Right lobe of liver (tissue), 6 donors: ENCODE data around the gene STK16. TPM values are rescaled to one million over a fixed set of nuclear protein-coding genes. Genes with fewer than 3 reads are reported as not detected.
A peak's percentile ranks its signal among the peaks of the same experiment; 100 is the strongest.

ENCODE experiments used
- ATAC-seq, 4 donors: fragments of 200-7000 bp; cut with Tn5 transposase; one replicate each; pipeline ENCODE4 v1.9.1; 2020; ENCODE audit warnings: mild to moderate bottlenecking in 4 of 4, moderate library complexity in 4 of 4
- DNase-seq, 3 donors: peaks; one replicate each; pipeline ENCODE4 v3.0.0-alpha.2; 2020
- H3K27ac ChIP-seq, 3 donors: fragments of 200-600 bp; one replicate each; pipeline ENCODE4 v1.8.0; 2022
- H3K27me3 ChIP-seq, 2 donors: fragments of 200-600 bp; one replicate each; pipeline ENCODE4 v1.8.0; 2022
- H3K36me3 ChIP-seq, 4 donors: fragments of 200-600 bp; sonication (generic) in 1 of 4; one replicate each; pipeline versions ENCODE4 v1.5.1 to v1.8.0; 2017 to 2022; ENCODE audit warnings: control low read depth in 1 of 4
- H3K4me1 ChIP-seq, 4 donors: fragments of 200-600 bp; sonication (generic) in 1 of 4; one replicate each; pipeline versions ENCODE4 v1.5.1 to v1.8.0; 2017 to 2022; ENCODE audit warnings: control low read depth in 1 of 4
- H3K4me3 ChIP-seq, 3 donors: fragments of 200-600 bp; one replicate each; pipeline ENCODE4 v1.8.0; 2022
- H3K9me3 ChIP-seq, 4 donors: fragments of 200-600 bp; sonication (generic) in 1 of 4; one replicate each; pipeline versions ENCODE4 v1.5.1 to v1.8.0; 2017 to 2022; ENCODE audit warnings: control low read depth in 1 of 4
- CTCF ChIP-seq, 4 donors: fragments of 200-600 bp in 3 of 4; fragments of 450-650 bp in 1 of 4; IDR thresholded peaks; one replicate each; pipeline versions ENCODE4 v1.5.1 to v1.8.0; 2016 to 2022; ENCODE audit warnings: antibody characterized with exemption in 4 of 4, mild to moderate bottlenecking in 2 of 4
- POLR2A ChIP-seq: fragments of 450-650 bp; IDR thresholded peaks from one replicate; pipeline ENCODE4 v1.6.1; 2017; ENCODE audit warnings: antibody characterized with exemption, mild to moderate bottlenecking
- WGBS: methylation state at CpG from one replicate; pipeline ENCODE4 v1.1.6; 2018; ENCODE audit warnings: low coverage, low lambda C conversion rate; ENCODE audit not compliant: insufficient coverage; ENCODE audit errors: missing lambda C conversion rate; 5-methylcytosine and 5-hydroxymethylcytosine counted together
- intact Hi-C, 2 donors: fragments of 100-400 bp; cut with DNase I; formaldehyde crosslinking; loops; one replicate each; pipeline versions ENCODE4 v1.11.2 to v1.14.1; 2022
- total RNA-seq, 6 experiments: library from RNA; depleted of rRNA in 2 of 6; stranded (reverse); fragments of >200 nt in 2 of 6; fragmentation: NEBNext Ultra II Directional in 3 of 6; extraction: Animal tissue kit (Norgen Biotek cat#: 25700) in 3 of 6; gene quantifications; one replicate each; pipeline versions ENCODE4 v1.1.0 to v1.2.4, GENCODE V29; 2016 to 2023
- donor health status: DM: no; HTN: yes; CAD: no.
- donor health status: DM: no; HTN: no; CAD: no.
- donor health status: DM: no; HTN: no; CAD: no.
- donor health status: DM: no; HTN: yes; CAD: no.
- donor health status: DM: no; HTN: yes; CAD: no.

The STK16 gene
- total RNA-seq, 6 experiments from 2014 or later: 17.7 to 28.1 (median 21.9) TPM

- TF ChIP-seq POLR2A (no peak), CTCF (IDR thresholded peaks at IDR 0.05) (no peak)
- Histone ChIP-seq H3K9me3 (no peaks in the 10 kb centered on the region), H3K4me1 (peaks cover 0 to 16% (median 7%) of the 10 kb centered on the region in 4 donors), H3K36me3 (no peaks in the 10 kb centered on the region), H3K27me3 (no peaks in the 10 kb centered on the region), H3K4me3 (no peak overlapping the region), H3K27ac (peak overlapping the region in 1 of 3 donors; percentile 55)
- 27% methylated on average over 4 of the region's 5 CpGs for WGBS
- intact Hi-C loops: no loop called here
- DNase-seq (peak in 1 of 3 donors; percentile 63), ATAC-seq (peak; percentile 55 to 72 (median 64))
Observed at GRCh38 chr2:219270055-219270372, 24.7 kb downstream of the STK16 start.

- TF ChIP-seq CTCF (IDR thresholded peaks at IDR 0.05): no peak
- no peak for TF ChIP-seq POLR2A
- H3K4me3 ChIP-seq: no peak overlapping the region
- no peaks in the 10 kb centered on the region for H3K36me3 ChIP-seq
- peaks cover 0 to 16% (median 7%) of the 10 kb centered on the region in 4 donors for H3K4me1 ChIP-seq
- ATAC-seq: no peak
- H3K27ac ChIP-seq: no peak overlapping the region
- peak in 1 of 3 donors; percentile 9 for DNase-seq
- no CpG with 5 or more reads among the region's 2 CpGs for WGBS
- H3K9me3 ChIP-seq: no peaks in the 10 kb centered on the region
- intact Hi-C loops: no loop called here
- no peaks in the 10 kb centered on the region for H3K27me3 ChIP-seq
Observed at GRCh38 chr2:219271021-219271420, 25.7 kb downstream of the STK16 start.

GRCh38 chr2:219272356-219272755 is 27.1 kb downstream of the STK16 start:
- no peak overlapping the region for H3K4me3 ChIP-seq
- H3K36me3 ChIP-seq: no peaks in the 10 kb centered on the region
- intact Hi-C loops: no loop called here
- peaks cover 0 to 16% (median 7%) of the 10 kb centered on the region in 4 donors for H3K4me1 ChIP-seq
- DNase-seq (peak in 1 of 3 donors; percentile 6), ATAC-seq (no peak)
- no peaks in the 10 kb centered on the region for H3K27me3 ChIP-seq
- no CpG with 5 or more reads among the region's 4 CpGs for WGBS
- no peaks in the 10 kb centered on the region for H3K9me3 ChIP-seq
- TF ChIP-seq POLR2A (no peak), CTCF (IDR thresholded peaks at IDR 0.05) (no peak)
- no peak overlapping the region for H3K27ac ChIP-seq

- H3K27me3 ChIP-seq: no peaks in the 10 kb centered on the region
- DNase-seq (no peak), ATAC-seq (peak in 1 of 4 donors; percentile 38)
- H3K4me3 ChIP-seq: no peak overlapping the region
- H3K27ac ChIP-seq: no peak overlapping the region
- H3K4me1 ChIP-seq: peaks cover 0 to 18% (median 8%) of the 10 kb centered on the region in 4 donors
- no peaks in the 10 kb centered on the region for H3K9me3 ChIP-seq
- no peaks in the 10 kb centered on the region for H3K36me3 ChIP-seq
- intact Hi-C loops: no loop called here
- WGBS: 72% methylated on average over 2 of the region's 2 CpGs
- TF ChIP-seq POLR2A (no peak), CTCF (IDR thresholded peaks at IDR 0.05) (no peak)
Observed at GRCh38 chr2:219272995-219273394, 27.7 kb downstream of the STK16 start.

GRCh38 chr2:219273937-219274336 is 28.7 kb downstream of the STK16 start:
- 29% methylated on average over 1 of the region's 3 CpGs for WGBS
- no peak for TF ChIP-seq POLR2A
- no peak for TF ChIP-seq CTCF (IDR thresholded peaks at IDR 0.05)

More at GRCh38 chr2:219273937-219274336, 28.7 kb downstream of the STK16 start:
- H3K27me3 ChIP-seq: no peaks in the 10 kb centered on the region
- intact Hi-C loops: no loop called here
- DNase-seq (no peak), ATAC-seq (no peak)
- H3K9me3 ChIP-seq: no peaks in the 10 kb centered on the region
- no peaks in the 10 kb centered on the region for H3K36me3 ChIP-seq
- H3K27ac ChIP-seq: no peak overlapping the region
- H3K4me3 ChIP-seq: no peak overlapping the region
- H3K4me1 ChIP-seq: peaks cover 0 to 26% (median 7%) of the 10 kb centered on the region in 4 donors
